Nephron progenitor cell (in vitro differentiated cells): Measurements from ENCODE around the gene TRPM5.

Experiments used
- DNase-seq: peaks from one replicate; pipeline ENCODE4 v3.0.0; 2021
- H3K27ac Mint-ChIP-seq: 2 replicates; pipeline ENCODE4 v1.8.0; 2021; ENCODE audit warnings: mild to moderate bottlenecking, moderate library complexity, mixed read lengths
- H3K27me3 Mint-ChIP-seq: 2 replicates; pipeline ENCODE4 v1.8.0; 2021; ENCODE audit warnings: mild to moderate bottlenecking, low read depth, mixed read lengths; ENCODE audit not compliant: poor library complexity
- H3K36me3 Mint-ChIP-seq: 2 replicates; pipeline ENCODE4 v1.8.0; 2021; ENCODE audit warnings: low read depth, mixed read lengths
- H3K4me1 Mint-ChIP-seq: 2 replicates; pipeline ENCODE4 v1.8.0; 2021; ENCODE audit warnings: mixed read lengths
- H3K4me3 Mint-ChIP-seq: 2 replicates; pipeline ENCODE4 v1.8.0; 2021; ENCODE audit warnings: mild to moderate bottlenecking, moderate library complexity, mixed read lengths
- H3K9me3 Mint-ChIP-seq: 2 replicates; pipeline ENCODE4 v1.8.0; 2021; ENCODE audit warnings: mild to moderate bottlenecking, moderate library complexity, mixed read lengths
- TF ChIP-seq, protein P1 (sequence below): fragments of 200-600 bp; sonication (generic); IDR thresholded peaks from 2 replicates; pipeline ENCODE4 v1.5.0; 2021; ENCODE audit warnings: antibody characterized with exemption

The TRPM5 gene

DNA sequence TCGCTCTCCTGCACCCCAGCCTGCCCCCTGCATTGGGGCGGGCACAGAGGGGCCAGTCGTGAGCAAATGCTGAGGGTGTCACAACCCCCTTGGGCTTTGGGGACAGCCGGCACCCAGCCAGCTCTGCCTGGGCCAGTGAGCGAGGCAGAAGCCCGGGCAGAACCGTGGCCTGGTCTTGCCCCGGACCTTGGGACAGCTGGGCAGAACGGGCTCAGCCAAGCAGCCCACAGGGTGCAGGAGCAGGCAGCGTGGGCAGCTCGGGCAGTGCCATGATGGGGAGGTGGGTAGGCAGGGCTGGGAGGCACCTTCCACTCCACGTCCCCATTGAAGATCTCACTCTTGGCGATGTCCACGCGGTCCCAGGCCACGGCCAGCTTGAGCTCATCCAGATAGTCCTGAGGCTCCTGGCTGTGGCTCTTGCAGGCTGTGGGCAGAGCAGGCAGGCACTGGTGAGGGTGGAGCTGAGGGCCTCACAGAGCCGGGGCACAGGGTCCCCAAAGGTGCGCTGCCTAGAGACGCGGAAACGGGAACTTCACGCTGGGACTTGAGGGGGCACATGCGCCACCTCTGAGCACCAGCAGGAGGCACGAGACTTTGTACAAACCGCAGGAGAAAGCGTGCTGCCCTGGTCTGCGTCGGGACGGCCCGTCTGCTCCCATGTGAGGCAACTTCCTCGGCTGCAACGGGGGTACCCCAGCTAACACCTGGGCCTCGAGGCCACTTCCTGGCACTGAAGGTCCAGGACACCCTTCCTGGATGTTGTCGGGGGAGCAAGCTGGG is 28.5 kb downstream of the TRPM5 start:
- no peaks in the 10 kb centered on the region for H3K9me3 Mint-ChIP-seq
- no peaks in the 10 kb centered on the region for H3K36me3 Mint-ChIP-seq
- no peak overlapping the region for H3K27ac Mint-ChIP-seq
- H3K4me1 Mint-ChIP-seq, result peaks cover 45% of the 10 kb centered on the region
- no peak for DNase-seq
- H3K4me3 Mint-ChIP-seq, result no peak overlapping the region
- TF ChIP-seq, protein P1, sequence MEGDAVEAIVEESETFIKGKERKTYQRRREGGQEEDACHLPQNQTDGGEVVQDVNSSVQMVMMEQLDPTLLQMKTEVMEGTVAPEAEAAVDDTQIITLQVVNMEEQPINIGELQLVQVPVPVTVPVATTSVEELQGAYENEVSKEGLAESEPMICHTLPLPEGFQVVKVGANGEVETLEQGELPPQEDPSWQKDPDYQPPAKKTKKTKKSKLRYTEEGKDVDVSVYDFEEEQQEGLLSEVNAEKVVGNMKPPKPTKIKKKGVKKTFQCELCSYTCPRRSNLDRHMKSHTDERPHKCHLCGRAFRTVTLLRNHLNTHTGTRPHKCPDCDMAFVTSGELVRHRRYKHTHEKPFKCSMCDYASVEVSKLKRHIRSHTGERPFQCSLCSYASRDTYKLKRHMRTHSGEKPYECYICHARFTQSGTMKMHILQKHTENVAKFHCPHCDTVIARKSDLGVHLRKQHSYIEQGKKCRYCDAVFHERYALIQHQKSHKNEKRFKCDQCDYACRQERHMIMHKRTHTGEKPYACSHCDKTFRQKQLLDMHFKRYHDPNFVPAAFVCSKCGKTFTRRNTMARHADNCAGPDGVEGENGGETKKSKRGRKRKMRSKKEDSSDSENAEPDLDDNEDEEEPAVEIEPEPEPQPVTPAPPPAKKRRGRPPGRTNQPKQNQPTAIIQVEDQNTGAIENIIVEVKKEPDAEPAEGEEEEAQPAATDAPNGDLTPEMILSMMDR, result peak; percentile 19
- no peaks in the 10 kb centered on the region for H3K27me3 Mint-ChIP-seq

DNA sequence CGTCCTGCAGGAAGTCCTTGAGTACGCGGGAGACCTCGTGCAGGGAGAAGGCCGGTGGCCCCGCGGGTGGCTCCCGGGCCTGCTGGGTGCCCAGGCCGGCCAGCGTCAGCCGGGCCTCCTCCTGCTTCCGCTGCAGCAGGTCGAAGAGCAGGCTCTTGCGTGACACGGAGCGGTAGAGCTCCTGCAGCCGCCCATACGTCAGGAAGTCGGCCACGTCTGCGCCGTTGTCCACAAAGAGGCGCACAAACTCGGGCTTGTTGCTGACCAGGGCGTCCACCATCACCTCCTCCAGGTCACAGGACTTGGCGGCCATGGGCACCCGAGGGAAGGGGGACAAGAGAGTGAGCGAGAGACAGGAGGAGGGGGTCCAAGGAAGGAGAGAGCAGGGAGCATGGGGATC is 29.1 kb downstream of the TRPM5 start:
- DNase-seq, result no peak
- H3K4me3 Mint-ChIP-seq, result no peak overlapping the region
- no peaks in the 10 kb centered on the region for H3K9me3 Mint-ChIP-seq
- H3K36me3 Mint-ChIP-seq, result no peaks in the 10 kb centered on the region
- TF ChIP-seq, protein P1, result no peak
- peaks cover 51% of the 10 kb centered on the region for H3K4me1 Mint-ChIP-seq
- no peak overlapping the region for H3K27ac Mint-ChIP-seq
- no peaks in the 10 kb centered on the region for H3K27me3 Mint-ChIP-seq

DNA sequence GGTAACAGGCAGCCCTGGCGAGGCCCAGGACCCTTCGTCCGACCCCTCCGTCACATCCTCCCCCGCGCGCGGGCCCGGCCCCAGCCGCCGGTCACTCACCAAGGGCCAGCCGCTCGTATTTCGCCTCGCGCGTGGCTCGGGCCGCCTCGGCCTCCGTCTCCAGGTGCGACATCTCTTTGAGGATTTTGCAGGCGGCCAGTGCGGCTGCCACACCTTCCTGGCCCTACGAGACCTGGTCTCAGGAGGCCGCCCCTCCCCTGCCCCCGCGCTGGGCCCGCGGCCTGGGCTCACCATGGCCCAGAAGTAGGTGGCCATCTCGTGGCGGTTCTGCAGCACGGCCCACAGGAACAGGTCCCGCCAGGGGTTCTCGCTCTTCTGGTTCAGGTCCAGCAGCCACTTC is 29.7 kb downstream of the TRPM5 start:
- no peaks in the 10 kb centered on the region for H3K27me3 Mint-ChIP-seq
- H3K4me1 Mint-ChIP-seq, result peaks cover 52% of the 10 kb centered on the region
- TF ChIP-seq, protein P1, result no peak
- H3K4me3 Mint-ChIP-seq, result no peak overlapping the region
- no peaks in the 10 kb centered on the region for H3K9me3 Mint-ChIP-seq
- no peaks in the 10 kb centered on the region for H3K36me3 Mint-ChIP-seq
- DNase-seq, result no peak
- no peak overlapping the region for H3K27ac Mint-ChIP-seq

DNA sequence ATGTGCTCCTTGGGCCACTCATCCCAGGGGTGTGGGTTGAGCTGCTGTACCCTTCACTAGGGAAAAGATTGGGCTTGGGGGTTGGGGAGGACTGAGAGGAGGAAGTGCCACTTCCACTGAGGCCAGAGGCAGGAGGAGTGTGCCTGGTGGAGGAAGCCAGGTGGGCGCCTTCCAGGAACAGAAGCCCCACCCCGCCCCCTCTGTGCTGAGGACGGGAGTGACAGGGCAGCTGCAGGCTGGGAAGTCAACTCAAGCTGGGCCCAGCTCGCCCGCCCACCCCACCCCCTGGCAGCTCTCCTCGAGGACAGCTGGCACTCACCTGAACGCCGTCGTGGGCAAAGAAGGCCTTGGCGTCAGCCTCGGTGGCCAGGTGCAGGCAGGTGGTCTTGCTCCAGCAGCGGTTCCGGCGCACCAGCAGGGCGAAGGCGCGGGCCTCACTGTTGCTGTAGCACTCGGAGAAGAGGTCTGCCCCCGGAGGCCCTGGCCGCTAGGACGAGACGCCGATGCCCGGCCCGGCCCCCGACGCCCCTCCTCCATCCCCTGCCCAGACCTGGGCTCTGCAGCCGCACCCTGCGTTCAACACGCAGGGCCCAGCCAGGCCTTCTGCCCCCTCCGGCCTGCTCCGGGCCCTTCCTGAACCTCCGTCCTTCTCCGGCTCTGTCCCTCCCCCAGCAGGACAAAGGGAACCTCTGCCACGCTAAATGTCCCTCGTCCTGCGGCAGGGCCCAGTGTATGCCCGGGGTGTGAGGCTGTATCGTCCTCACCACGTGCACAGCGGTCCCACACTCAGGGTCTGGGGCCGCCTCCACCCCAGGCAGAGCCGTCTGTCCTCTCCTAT is 30.4 kb downstream of the TRPM5 start:
- no peak for DNase-seq
- Mint-ChIP-seq H3K36me3 (no peaks in the 10 kb centered on the region), H3K4me3 (no peak overlapping the region), H3K27me3 (no peaks in the 10 kb centered on the region), H3K27ac (no peak overlapping the region), H3K4me1 (peaks cover 57% of the 10 kb centered on the region), H3K9me3 (no peaks in the 10 kb centered on the region)
- TF ChIP-seq, protein P1, result no peak

DNA sequence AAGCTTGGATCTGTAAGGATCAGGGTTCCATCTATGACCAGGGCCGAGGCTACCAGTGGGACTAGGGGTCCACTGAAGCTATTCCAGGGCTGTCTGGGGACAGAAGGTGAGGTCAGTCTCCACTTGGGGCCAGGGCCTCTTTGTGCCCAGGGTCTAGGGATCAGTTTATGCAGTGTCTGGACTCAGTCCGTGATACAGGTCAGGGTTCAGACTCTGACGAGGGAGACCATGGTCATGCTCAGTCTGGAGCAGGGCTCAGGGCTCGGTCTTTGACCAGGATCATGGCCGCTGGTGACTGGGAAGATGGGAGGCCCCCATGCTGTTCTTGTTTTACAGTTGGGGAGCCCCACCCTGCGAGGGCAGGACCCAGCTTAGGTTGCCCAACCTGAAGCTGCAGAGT is 32.0 kb downstream of the TRPM5 start:
- Mint-ChIP-seq H3K4me1 (peaks cover 66% of the 10 kb centered on the region), H3K36me3 (no peaks in the 10 kb centered on the region), H3K27me3 (no peaks in the 10 kb centered on the region), H3K9me3 (no peaks in the 10 kb centered on the region), H3K4me3 (no peak overlapping the region), H3K27ac (no peak overlapping the region)
- no peak for DNase-seq
- TF ChIP-seq, protein P1, result no peak
